Astrocyte (in vitro differentiated cells and primary cell): ENCODE data around the gene CORO2B. TPM values are rescaled to one million over a fixed set of nuclear protein-coding genes. Genes with fewer than 3 reads are reported as not detected.

Experiments used
- DNase-seq: peaks from one replicate; pipeline ENCODE4 v3.0.0-alpha.2; 2010; ENCODE audit warnings: low read depth
- FAIRE-seq: peaks from 2 replicates; lab custom pipeline; 2011; peaks lifted over from hg19 to GRCh38; lab: Jason Lieb, UNC
- H2AFZ ChIP-seq: 2 replicates; pipeline ENCODE4 v1.6.0; 2012; ENCODE audit warnings: low read depth, low read length, inconsistent platforms
- H3K27ac ChIP-seq: 2 replicates; pipeline ENCODE4 v1.5.1; 2011; ENCODE audit warnings: low read depth, low read length, inconsistent platforms
- H3K27me3 ChIP-seq: 2 replicates; pipeline ENCODE4 v1.6.0; 2011; ENCODE audit warnings: low read length, inconsistent platforms; ENCODE audit not compliant: insufficient read depth
- H3K36me3 ChIP-seq: 2 replicates; pipeline ENCODE4 v1.5.1; 2011; ENCODE audit warnings: low read length, inconsistent platforms; ENCODE audit not compliant: insufficient read depth
- H3K4me1 ChIP-seq: 2 replicates; pipeline ENCODE4 v1.5.1; 2011; ENCODE audit warnings: low read length, inconsistent platforms; ENCODE audit not compliant: insufficient read depth
- H3K4me2 ChIP-seq: 2 replicates; pipeline ENCODE4 v1.6.0; 2012; ENCODE audit warnings: low read length, inconsistent platforms
- H3K4me3 ChIP-seq: 2 replicates; pipeline ENCODE4 v1.5.1; 2011; ENCODE audit warnings: low read depth, mild to moderate bottlenecking, low read length, inconsistent platforms; ENCODE audit not compliant: insufficient read depth
- H3K79me2 ChIP-seq: 2 replicates; pipeline ENCODE4 v1.6.0; 2012; ENCODE audit warnings: mild to moderate bottlenecking, low read length, inconsistent platforms; ENCODE audit not compliant: insufficient read depth
- H3K9ac ChIP-seq: 2 replicates; pipeline ENCODE4 v1.6.0; 2012; ENCODE audit warnings: mild to moderate bottlenecking, low read length, inconsistent platforms
- H3K9me3 ChIP-seq: 2 replicates; pipeline ENCODE4 v1.5.1; 2012; ENCODE audit warnings: low read depth, mild to moderate bottlenecking, low read length, inconsistent platforms; ENCODE audit not compliant: insufficient read depth
- H4K20me1 ChIP-seq: 2 replicates; pipeline ENCODE4 v1.6.0; 2012; ENCODE audit warnings: low read length, inconsistent platforms; ENCODE audit not compliant: insufficient read depth
- H3K27ac Mint-ChIP-seq: one replicate; pipeline ENCODE4 v1.8.0; 2021; ENCODE audit warnings: mild to moderate bottlenecking, mixed read lengths; ENCODE audit not compliant: unreplicated experiment
- H3K27me3 Mint-ChIP-seq: one replicate; pipeline ENCODE4 v1.8.0; 2021; ENCODE audit warnings: low read depth, mixed read lengths; ENCODE audit not compliant: unreplicated experiment
- H3K36me3 Mint-ChIP-seq: one replicate; pipeline ENCODE4 v1.8.0; 2021; ENCODE audit warnings: low read depth, mixed read lengths; ENCODE audit not compliant: unreplicated experiment
- H3K4me1 Mint-ChIP-seq: one replicate; pipeline ENCODE4 v1.8.0; 2021; ENCODE audit warnings: low read depth, mixed read lengths; ENCODE audit not compliant: unreplicated experiment
- H3K4me3 Mint-ChIP-seq: one replicate; pipeline ENCODE4 v1.8.0; 2021; ENCODE audit warnings: mild to moderate bottlenecking, moderate library complexity, mixed read lengths; ENCODE audit not compliant: unreplicated experiment
- H3K9me3 Mint-ChIP-seq: one replicate; pipeline ENCODE4 v1.8.0; 2021; ENCODE audit warnings: mild to moderate bottlenecking, mixed read lengths; ENCODE audit not compliant: unreplicated experiment
- EZH2 ChIP-seq: IDR thresholded peaks from 2 replicates; pipeline ENCODE4 v1.6.1; 2012; ENCODE audit warnings: mild to moderate bottlenecking, low read length, inconsistent platforms; ENCODE audit not compliant: insufficient read depth
- total RNA-seq: library from RNA; stranded (reverse); gene quantifications from 2 replicates; pipeline ENCODE4 v1.2.1, GENCODE V29; 2021
- TF ChIP-seq, protein P1 (sequence below): IDR thresholded peaks from 2 replicates; pipeline ENCODE4 v1.5.1; 2011; ENCODE audit warnings: low read depth, mild to moderate bottlenecking, inconsistent platforms, low read length, moderate library complexity; ENCODE audit not compliant: insufficient read depth

Gene CORO2B
- total RNA-seq, 1 donor from 2014 or later = 7.4 TPM

DNA sequence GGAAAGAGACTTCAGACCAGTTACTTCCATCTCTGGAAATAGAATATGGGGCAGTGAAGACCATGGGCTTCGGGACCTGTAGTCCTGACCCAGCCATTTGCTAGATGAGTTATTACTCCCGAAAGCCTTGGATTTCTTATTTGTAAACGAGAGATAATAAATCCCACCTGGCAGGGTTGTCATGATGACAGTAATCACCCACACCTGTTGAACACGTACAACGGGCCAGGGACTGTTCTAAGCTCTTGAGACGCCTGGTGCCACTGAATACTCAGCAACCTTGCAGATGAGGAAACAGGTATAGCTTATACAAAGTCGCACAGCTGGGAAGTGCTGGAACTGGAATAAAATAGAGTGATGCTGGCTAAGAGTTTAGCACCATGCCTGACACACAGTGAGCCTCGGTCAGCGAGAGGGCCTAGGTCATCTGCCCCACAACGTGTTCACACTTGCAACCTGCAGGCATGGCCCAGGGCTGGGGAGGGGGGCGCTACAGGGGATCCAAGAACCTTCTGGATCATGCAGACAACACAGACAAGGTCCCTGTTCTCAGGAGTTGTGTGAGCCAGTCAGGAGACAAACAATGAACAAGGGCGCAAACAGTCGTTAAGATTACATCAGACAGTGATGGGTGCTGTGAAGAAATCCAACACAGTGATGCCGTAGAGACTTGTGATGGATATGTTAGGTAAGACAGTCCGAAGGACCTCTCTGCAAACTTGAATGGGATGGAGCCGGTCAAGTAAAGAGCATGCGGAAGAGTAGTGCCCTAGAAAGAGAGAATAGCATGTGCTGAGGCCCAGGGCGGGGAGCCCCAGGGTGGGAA, 89.2 kb downstream of the CORO2B start:
- Histone ChIP-seq H3K79me2 (no peaks in the 10 kb centered on the region), H3K4me3 (no peak overlapping the region), H3K4me1 (no peaks in the 10 kb centered on the region), H2AFZ (no peak overlapping the region), H3K27me3 (no peaks in the 10 kb centered on the region), H3K9me3 (no peaks in the 10 kb centered on the region), H3K4me2 (no peak overlapping the region), H4K20me1 (no peaks in the 10 kb centered on the region), H3K36me3 (no peaks in the 10 kb centered on the region), H3K9ac (no peak overlapping the region), H3K27ac (no peak overlapping the region)
- Mint-ChIP-seq H3K4me3 (no peak overlapping the region), H3K27me3 (peaks cover 2% of the 10 kb centered on the region), H3K4me1 (peaks cover 4% of the 10 kb centered on the region), H3K9me3 (peaks cover 5% of the 10 kb centered on the region), H3K36me3 (peaks cover 3% of the 10 kb centered on the region), H3K27ac (no peak overlapping the region)
- DNase-seq (no peak), FAIRE-seq (no peak)
- TF ChIP-seq, protein P1, sequence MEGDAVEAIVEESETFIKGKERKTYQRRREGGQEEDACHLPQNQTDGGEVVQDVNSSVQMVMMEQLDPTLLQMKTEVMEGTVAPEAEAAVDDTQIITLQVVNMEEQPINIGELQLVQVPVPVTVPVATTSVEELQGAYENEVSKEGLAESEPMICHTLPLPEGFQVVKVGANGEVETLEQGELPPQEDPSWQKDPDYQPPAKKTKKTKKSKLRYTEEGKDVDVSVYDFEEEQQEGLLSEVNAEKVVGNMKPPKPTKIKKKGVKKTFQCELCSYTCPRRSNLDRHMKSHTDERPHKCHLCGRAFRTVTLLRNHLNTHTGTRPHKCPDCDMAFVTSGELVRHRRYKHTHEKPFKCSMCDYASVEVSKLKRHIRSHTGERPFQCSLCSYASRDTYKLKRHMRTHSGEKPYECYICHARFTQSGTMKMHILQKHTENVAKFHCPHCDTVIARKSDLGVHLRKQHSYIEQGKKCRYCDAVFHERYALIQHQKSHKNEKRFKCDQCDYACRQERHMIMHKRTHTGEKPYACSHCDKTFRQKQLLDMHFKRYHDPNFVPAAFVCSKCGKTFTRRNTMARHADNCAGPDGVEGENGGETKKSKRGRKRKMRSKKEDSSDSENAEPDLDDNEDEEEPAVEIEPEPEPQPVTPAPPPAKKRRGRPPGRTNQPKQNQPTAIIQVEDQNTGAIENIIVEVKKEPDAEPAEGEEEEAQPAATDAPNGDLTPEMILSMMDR = no peak
- TF ChIP-seq EZH2 = no peak

DNA sequence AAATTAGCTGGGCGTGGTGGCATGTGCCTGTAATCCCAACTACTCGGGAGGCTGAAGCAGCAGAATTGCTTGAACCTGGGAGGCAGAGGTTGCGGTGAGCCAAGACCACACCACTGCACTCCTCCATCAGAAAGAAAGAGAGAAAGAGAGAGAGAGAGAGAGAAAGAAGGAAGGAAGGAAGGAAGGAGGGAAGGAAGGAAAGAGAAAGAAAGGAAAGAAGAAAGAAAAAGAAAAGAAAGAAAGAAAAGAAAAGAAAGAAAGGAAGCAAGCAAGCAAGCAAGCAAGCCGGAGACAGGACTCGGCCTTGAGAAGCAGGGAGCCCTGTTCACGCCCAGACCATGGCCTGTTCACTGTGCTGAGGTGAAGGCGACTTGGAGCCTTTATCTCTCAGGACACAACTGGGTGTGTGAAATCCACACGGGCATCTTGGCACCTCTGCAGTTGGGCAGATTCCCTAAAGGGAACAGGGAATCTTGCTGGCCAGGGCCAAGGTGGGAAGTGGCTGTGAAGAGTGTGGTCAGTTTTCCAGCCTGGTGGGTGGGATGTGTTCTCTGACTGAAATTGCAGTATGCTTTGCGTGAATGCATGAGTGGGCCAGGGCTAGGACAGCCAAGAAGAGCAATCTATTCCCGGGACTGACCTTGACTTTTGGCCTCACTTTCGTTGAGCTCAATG, 90.3 kb downstream of the CORO2B start:
- H3K4me3 Mint-ChIP-seq = no peak overlapping the region
- no peak for FAIRE-seq
- H4K20me1 ChIP-seq = no peaks in the 10 kb centered on the region
- H3K79me2 ChIP-seq = no peaks in the 10 kb centered on the region
- no peak overlapping the region for H2AFZ ChIP-seq
- no peaks in the 10 kb centered on the region for H3K36me3 ChIP-seq
- no peak overlapping the region for H3K4me2 ChIP-seq
- H3K27me3 Mint-ChIP-seq = peaks cover 2% of the 10 kb centered on the region
- peaks cover 3% of the 10 kb centered on the region for H3K36me3 Mint-ChIP-seq
- H3K27ac ChIP-seq = no peak overlapping the region
- no peaks in the 10 kb centered on the region for H3K27me3 ChIP-seq
- DNase-seq = no peak
- no peaks in the 10 kb centered on the region for H3K4me1 ChIP-seq
- H3K9ac ChIP-seq = no peak overlapping the region
- no peak for TF ChIP-seq EZH2
- TF ChIP-seq, protein P1 = no peak
- no peak overlapping the region for H3K27ac Mint-ChIP-seq
- H3K9me3 ChIP-seq = no peaks in the 10 kb centered on the region
- H3K4me3 ChIP-seq = no peak overlapping the region
- peaks cover 5% of the 10 kb centered on the region for H3K9me3 Mint-ChIP-seq
- H3K4me1 Mint-ChIP-seq = peaks cover 7% of the 10 kb centered on the region
